HG02571 (cell line): ENCODE measurements around the gene CEBPE.

Experiments
- ATAC-seq: cut with Tn5 transposase; IDR thresholded peaks from one replicate; pipeline ENCODE4 v1.9.1; 2021; ENCODE audit warnings: mild to moderate bottlenecking, moderate library complexity; ENCODE audit not compliant: unreplicated experiment

CEBPE gene

GRCh38 chr14:23118506-23119362 is at the start of gene CEBPE:
TSS of gene CEBPE (minus strand) at chr14:23119255. CDS start at chr14:23119091, 164 bp downstream.
- ATAC-seq: no peak

- ATAC-seq: no peak
Measured at GRCh38 chr14:23168246-23168645, 49.2 kb upstream of the CEBPE start.

- no peak for ATAC-seq
Measured at GRCh38 chr14:23167116-23167847, 48.2 kb upstream of the CEBPE start.

GRCh38 chr14:23164949-23165348 is 45.9 kb upstream of the CEBPE start:
- ATAC-seq: no peak

GRCh38 chr14:23164250-23164649 is 45.2 kb upstream of the CEBPE start:
- no peak for ATAC-seq

GRCh38 chr14:23163830-23164229 is 44.8 kb upstream of the CEBPE start:
- ATAC-seq: no peak

GRCh38 chr14:23162800-23163199 is 43.7 kb upstream of the CEBPE start:
- no peak for ATAC-seq

GRCh38 chr14:23162005-23162404 is 43.0 kb upstream of the CEBPE start:
- no peak for ATAC-seq

- no peak for ATAC-seq
Measured at GRCh38 chr14:23160924-23161522, 42.0 kb upstream of the CEBPE start.

- ATAC-seq: no peak
Measured at GRCh38 chr14:23159532-23159931, 40.5 kb upstream of the CEBPE start.

GRCh38 chr14:23158779-23159178 is 39.7 kb upstream of the CEBPE start:
- ATAC-seq: no peak

- ATAC-seq: no peak
Measured at GRCh38 chr14:23154964-23155587, 36.0 kb upstream of the CEBPE start.

GRCh38 chr14:23153851-23154796 is 35.1 kb upstream of the CEBPE start:
- no peak for ATAC-seq

GRCh38 chr14:23151342-23151741 is 32.3 kb upstream of the CEBPE start:
- no peak for ATAC-seq

GRCh38 chr14:23149745-23150144 is 30.7 kb upstream of the CEBPE start:
- ATAC-seq: no peak

GRCh38 chr14:23148591-23149249 is 29.7 kb upstream of the CEBPE start:
- ATAC-seq: no peak

- no peak for ATAC-seq
Measured at GRCh38 chr14:23147676-23148075, 28.6 kb upstream of the CEBPE start.

GRCh38 chr14:23146980-23147379 is 27.9 kb upstream of the CEBPE start:
- no peak for ATAC-seq

GRCh38 chr14:23146351-23146910 is 27.4 kb upstream of the CEBPE start:
- no peak for ATAC-seq
